ENCODE results near the gene PLET1.

PLET1 gene

DNA sequence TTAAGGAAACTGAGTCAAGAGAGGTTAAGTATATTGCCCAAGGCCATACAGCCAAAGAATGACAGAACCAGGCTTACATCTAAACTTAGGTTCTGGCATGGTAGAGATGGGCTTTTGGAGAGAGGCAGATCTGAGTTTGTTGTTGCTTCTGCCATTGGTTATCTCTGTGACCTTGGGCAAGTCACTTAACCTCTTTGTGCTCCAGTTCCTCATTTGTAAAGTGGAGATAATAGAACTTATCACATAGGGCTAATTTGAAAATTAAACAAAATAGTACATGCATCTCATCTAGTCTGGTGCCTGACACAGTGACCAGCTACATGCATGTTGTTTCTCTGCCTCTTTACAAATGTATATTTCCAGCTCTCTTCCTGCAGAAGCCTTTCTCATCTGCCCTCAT is 47.0 kb upstream of the PLET1 start:
- H3K79me2 ChIP-seq (ENCODE audit: insufficient read depth, low read length), result no peaks in the 10 kb centered on the region
- no peaks in the 10 kb centered on the region for H4K20me1 ChIP-seq (ENCODE audit: low read depth, low read length)
- no peaks in the 10 kb centered on the region for H3K9me3 ChIP-seq (ENCODE audit: insufficient read depth, low read length)
- H3K9me2 ChIP-seq (replicated peaks; ENCODE audit: insufficient read depth, low read length), result no peaks in the 10 kb centered on the region
- TF ChIP-seq EZH2phosphoT487 (conservative IDR thresholded peaks at IDR 0.05; ENCODE audit: low read length), result no peak
- TF ChIP-seq, protein P1, sequence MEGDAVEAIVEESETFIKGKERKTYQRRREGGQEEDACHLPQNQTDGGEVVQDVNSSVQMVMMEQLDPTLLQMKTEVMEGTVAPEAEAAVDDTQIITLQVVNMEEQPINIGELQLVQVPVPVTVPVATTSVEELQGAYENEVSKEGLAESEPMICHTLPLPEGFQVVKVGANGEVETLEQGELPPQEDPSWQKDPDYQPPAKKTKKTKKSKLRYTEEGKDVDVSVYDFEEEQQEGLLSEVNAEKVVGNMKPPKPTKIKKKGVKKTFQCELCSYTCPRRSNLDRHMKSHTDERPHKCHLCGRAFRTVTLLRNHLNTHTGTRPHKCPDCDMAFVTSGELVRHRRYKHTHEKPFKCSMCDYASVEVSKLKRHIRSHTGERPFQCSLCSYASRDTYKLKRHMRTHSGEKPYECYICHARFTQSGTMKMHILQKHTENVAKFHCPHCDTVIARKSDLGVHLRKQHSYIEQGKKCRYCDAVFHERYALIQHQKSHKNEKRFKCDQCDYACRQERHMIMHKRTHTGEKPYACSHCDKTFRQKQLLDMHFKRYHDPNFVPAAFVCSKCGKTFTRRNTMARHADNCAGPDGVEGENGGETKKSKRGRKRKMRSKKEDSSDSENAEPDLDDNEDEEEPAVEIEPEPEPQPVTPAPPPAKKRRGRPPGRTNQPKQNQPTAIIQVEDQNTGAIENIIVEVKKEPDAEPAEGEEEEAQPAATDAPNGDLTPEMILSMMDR (IDR thresholded peaks at IDR 0.05; ENCODE audit: insufficient read depth, low read length, poor library complexity, severe bottlenecking), result no peak
- H3K4me2 ChIP-seq (ENCODE audit: low read depth, low read length, poor library complexity, severe bottlenecking), result no peak overlapping the region
- no peak overlapping the region for H3K27ac ChIP-seq (ENCODE audit: low read depth, low read length)
- H3K27me3 ChIP-seq (ENCODE audit: low read length), result no peaks in the 10 kb centered on the region; the same call in 1 of the 2 replicates
- H2AFZ ChIP-seq (ENCODE audit: low read depth, low read length, severe bottlenecking), result no peak overlapping the region
- H3K36me3 ChIP-seq (ENCODE audit: low read length), result no peaks in the 10 kb centered on the region
- H3K4me3 ChIP-seq (ENCODE audit: insufficient read depth, low read length, poor library complexity, severe bottlenecking), result no peak overlapping the region
- H3K9ac ChIP-seq (ENCODE audit: low read length), result no peak overlapping the region
- no peaks in the 10 kb centered on the region for H3F3A ChIP-seq (ENCODE audit: insufficient read depth)

DNA sequence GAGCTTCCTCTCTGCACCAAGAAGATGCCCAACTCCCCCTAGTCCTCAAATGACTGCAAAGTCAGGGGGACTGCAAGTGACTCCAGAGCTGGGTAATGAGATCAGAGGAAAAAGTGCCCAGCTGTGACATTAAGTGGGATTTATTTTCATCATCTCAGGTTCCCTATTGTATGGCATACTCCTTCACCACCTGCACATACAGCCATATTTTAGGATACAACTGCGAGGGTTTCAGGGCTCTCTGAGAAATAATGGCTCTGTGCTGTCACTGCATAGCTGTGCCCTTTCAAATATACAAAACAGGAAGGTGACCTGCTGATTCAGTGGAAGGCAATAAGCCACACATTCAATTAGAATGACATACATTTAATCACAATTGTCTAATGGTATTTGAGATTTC is 45.6 kb upstream of the PLET1 start:
- no peak overlapping the region for H2AFZ ChIP-seq (ENCODE audit: low read depth, low read length, severe bottlenecking)
- no peaks in the 10 kb centered on the region for H3K79me2 ChIP-seq (ENCODE audit: insufficient read depth, low read length)
- no peak overlapping the region for H3K9ac ChIP-seq (ENCODE audit: low read length)
- no peak overlapping the region for H3K27ac ChIP-seq (ENCODE audit: low read depth, low read length)
- no peaks in the 10 kb centered on the region for H3K9me3 ChIP-seq (ENCODE audit: insufficient read depth, low read length)
- TF ChIP-seq, protein P1 (IDR thresholded peaks at IDR 0.05; ENCODE audit: insufficient read depth, low read length, poor library complexity, severe bottlenecking), result no peak
- TF ChIP-seq EZH2phosphoT487 (conservative IDR thresholded peaks at IDR 0.05; ENCODE audit: low read length), result no peak
- no peaks in the 10 kb centered on the region for H3K36me3 ChIP-seq (ENCODE audit: low read length)
- no peaks in the 10 kb centered on the region for H3F3A ChIP-seq (ENCODE audit: insufficient read depth)
- H3K9me2 ChIP-seq (replicated peaks; ENCODE audit: insufficient read depth, low read length), result no peaks in the 10 kb centered on the region
- H4K20me1 ChIP-seq (ENCODE audit: low read depth, low read length), result no peaks in the 10 kb centered on the region
- no peaks in the 10 kb centered on the region; the same call in 1 of the 2 replicates for H3K27me3 ChIP-seq (ENCODE audit: low read length)
- no peak overlapping the region for H3K4me3 ChIP-seq (ENCODE audit: insufficient read depth, low read length, poor library complexity, severe bottlenecking)
- no peak overlapping the region for H3K4me2 ChIP-seq (ENCODE audit: low read depth, low read length, poor library complexity, severe bottlenecking)

DNA sequence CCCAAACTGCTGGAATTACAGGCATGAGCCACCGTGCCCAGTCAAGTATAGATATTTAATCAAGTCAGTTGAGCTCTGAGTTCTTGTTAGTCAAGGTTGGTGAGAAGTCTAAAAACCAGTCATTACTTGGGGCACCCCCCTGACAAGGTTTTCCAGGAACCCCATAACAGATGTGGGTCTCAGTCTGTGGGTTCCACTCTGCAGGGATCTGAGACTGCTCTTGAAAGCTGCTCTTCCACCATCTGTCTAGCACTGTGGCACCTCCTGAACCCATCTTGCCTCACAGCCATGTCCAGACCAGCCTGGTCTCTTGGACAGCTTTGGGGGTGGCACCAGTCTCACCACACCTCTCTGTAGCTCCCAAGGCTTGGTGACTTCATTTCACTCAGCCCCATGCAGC is 44.3 kb upstream of the PLET1 start:
- H3K9me3 ChIP-seq (ENCODE audit: insufficient read depth, low read length), result no peaks in the 10 kb centered on the region
- TF ChIP-seq, protein P1 (IDR thresholded peaks at IDR 0.05; ENCODE audit: insufficient read depth, low read length, poor library complexity, severe bottlenecking), result no peak
- TF ChIP-seq EZH2phosphoT487 (conservative IDR thresholded peaks at IDR 0.05; ENCODE audit: low read length), result no peak
- no peak overlapping the region for H3K9ac ChIP-seq (ENCODE audit: low read length)
- H3K27ac ChIP-seq (ENCODE audit: low read depth, low read length), result no peak overlapping the region
- no peak overlapping the region for H3K4me2 ChIP-seq (ENCODE audit: low read depth, low read length, poor library complexity, severe bottlenecking)
- no peaks in the 10 kb centered on the region for H4K20me1 ChIP-seq (ENCODE audit: low read depth, low read length)
- H3K4me3 ChIP-seq (ENCODE audit: insufficient read depth, low read length, poor library complexity, severe bottlenecking), result no peak overlapping the region
- no peaks in the 10 kb centered on the region for H3K79me2 ChIP-seq (ENCODE audit: insufficient read depth, low read length)
- H2AFZ ChIP-seq (ENCODE audit: low read depth, low read length, severe bottlenecking), result no peak overlapping the region
- no peaks in the 10 kb centered on the region for H3K27me3 ChIP-seq (ENCODE audit: low read length)
- H3K9me2 ChIP-seq (replicated peaks; ENCODE audit: insufficient read depth, low read length), result no peaks in the 10 kb centered on the region
- no peaks in the 10 kb centered on the region for H3K36me3 ChIP-seq (ENCODE audit: low read length)
- no peaks in the 10 kb centered on the region for H3F3A ChIP-seq (ENCODE audit: insufficient read depth)
